Lower leg skin (tissue), 3 donors: ENCODE measurements around the gene RNF34.

Experiments
- CTCF ChIP-seq, 3 donors: fragments of 450-650 bp; IDR thresholded peaks; one replicate each; pipeline ENCODE4 v1.5.1; 2016; ENCODE audit warnings: antibody characterized with exemption in 3 of 3, mild to moderate bottlenecking in 3 of 3, moderate library complexity in 2 of 3
- POLR2A ChIP-seq, 2 donors: fragments of 450-650 bp; IDR thresholded peaks; one replicate each; pipeline ENCODE4 v1.6.1; 2016 to 2017; ENCODE audit warnings: antibody characterized with exemption in 2 of 2, mild to moderate bottlenecking in 1 of 2, moderate library complexity in 1 of 2

- TF ChIP-seq CTCF (IDR thresholded peaks at IDR 0.05) (no peak), POLR2A (IDR thresholded peaks at IDR 0.05) (no peak)
These were observed 1.6 kb upstream of the RNF34 start for GRCh38 chr12:121398355-121398754.
